Dedifferentiated amniotic fluid mesenchymal stem cell (primary cell): ENCODE results near the gene F12.

Source experiments
- DNase-seq: peaks from one replicate; pipeline ENCODE4 v3.0.0-alpha.2; 2016; ENCODE audit errors: extremely low spot score

The F12 gene

GRCh38 chr5:177355162-177355867, 54.0 kb downstream of the F12 start:
- no peak for DNase-seq

- no peak for DNase-seq
Observed at GRCh38 chr5:177354711-177355110, 54.7 kb downstream of the F12 start.

GRCh38 chr5:177354256-177354655, 55.1 kb downstream of the F12 start:
- no peak for DNase-seq

GRCh38 chr5:177353093-177353492, 56.3 kb downstream of the F12 start:
- DNase-seq, result no peak
